ENCODE data around the gene CNTNAP2.

DNA sequence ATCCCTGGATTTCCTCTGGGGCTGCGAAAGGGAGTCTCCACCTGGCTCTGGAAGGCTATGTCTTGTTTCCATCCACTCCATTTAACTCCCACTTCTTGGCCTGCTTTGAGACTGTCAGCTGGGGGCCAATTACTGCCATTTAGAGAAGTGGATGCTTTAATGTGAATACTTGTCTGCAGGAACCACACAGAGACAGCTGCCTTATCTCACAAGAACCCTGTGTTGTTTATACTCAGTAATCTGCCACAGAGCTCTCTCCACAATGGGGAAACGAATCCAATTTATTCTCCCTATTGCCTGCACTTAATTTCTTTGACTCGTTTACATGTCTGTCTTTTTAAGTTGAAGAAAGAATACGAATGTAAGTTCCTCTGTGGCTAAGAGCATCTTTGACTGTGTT, 1687.0 kb downstream of the CNTNAP2 start:
- TF ChIP-seq CTCF (IDR thresholded peaks at IDR 0.05) (no peak), POLR2AphosphoS5 (IDR thresholded peaks at IDR 0.05; ENCODE audit: low read depth, low read length) (no peak)
- TF ChIP-seq, protein P1, sequence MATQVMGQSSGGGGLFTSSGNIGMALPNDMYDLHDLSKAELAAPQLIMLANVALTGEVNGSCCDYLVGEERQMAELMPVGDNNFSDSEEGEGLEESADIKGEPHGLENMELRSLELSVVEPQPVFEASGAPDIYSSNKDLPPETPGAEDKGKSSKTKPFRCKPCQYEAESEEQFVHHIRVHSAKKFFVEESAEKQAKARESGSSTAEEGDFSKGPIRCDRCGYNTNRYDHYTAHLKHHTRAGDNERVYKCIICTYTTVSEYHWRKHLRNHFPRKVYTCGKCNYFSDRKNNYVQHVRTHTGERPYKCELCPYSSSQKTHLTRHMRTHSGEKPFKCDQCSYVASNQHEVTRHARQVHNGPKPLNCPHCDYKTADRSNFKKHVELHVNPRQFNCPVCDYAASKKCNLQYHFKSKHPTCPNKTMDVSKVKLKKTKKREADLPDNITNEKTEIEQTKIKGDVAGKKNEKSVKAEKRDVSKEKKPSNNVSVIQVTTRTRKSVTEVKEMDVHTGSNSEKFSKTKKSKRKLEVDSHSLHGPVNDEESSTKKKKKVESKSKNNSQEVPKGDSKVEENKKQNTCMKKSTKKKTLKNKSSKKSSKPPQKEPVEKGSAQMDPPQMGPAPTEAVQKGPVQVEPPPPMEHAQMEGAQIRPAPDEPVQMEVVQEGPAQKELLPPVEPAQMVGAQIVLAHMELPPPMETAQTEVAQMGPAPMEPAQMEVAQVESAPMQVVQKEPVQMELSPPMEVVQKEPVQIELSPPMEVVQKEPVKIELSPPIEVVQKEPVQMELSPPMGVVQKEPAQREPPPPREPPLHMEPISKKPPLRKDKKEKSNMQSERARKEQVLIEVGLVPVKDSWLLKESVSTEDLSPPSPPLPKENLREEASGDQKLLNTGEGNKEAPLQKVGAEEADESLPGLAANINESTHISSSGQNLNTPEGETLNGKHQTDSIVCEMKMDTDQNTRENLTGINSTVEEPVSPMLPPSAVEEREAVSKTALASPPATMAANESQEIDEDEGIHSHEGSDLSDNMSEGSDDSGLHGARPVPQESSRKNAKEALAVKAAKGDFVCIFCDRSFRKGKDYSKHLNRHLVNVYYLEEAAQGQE (IDR thresholded peaks at IDR 0.05; ENCODE audit: insufficient read depth in 1 of 2, low read depth in 2 of 2, low read length in 1 of 2) = no peak
